GM23338 (cell line): ENCODE results near the gene DAD1. TPM values are rescaled to one million over a fixed set of nuclear protein-coding genes. Genes with fewer than 3 reads are reported as not detected.

Source experiments
- ATAC-seq: fragments of 200-7000 bp; cut with Tn5 transposase; 3 replicates; pipeline ENCODE4 v1.9.1; 2020
- DNase-seq: peaks from one replicate; pipeline ENCODE4 v3.0.0-alpha.2; 2015; ENCODE audit warnings: low spot score
- H2AFZ ChIP-seq: fragments of 200-600 bp; sonication (generic); 2 replicates; pipeline ENCODE4 v1.8.0; 2016; ENCODE audit warnings: antibody characterized with exemption, mild to moderate bottlenecking, moderate library complexity
- H3F3A ChIP-seq: fragments of 200-600 bp; sonication (generic); replicated peaks from 2 replicates; pipeline ENCODE4 v1.8.0; 2017; ENCODE audit warnings: antibody characterized with exemption, mixed run types, low read depth
- H3K27ac ChIP-seq: fragments of 200-600 bp; sonication (generic); 2 replicates; pipeline ENCODE4 v1.6.1; 2016; ENCODE audit warnings: low read depth
- H3K27me3 ChIP-seq: fragments of 200-600 bp; sonication (generic); 2 replicates; pipeline ENCODE4 v1.8.0; 2016; ENCODE audit warnings: mild to moderate bottlenecking, mixed run types, moderate library complexity; ENCODE audit not compliant: insufficient read depth
- H3K36me3 ChIP-seq: fragments of 200-600 bp; sonication (generic); 2 replicates; pipeline ENCODE4 v1.8.0; 2016; ENCODE audit warnings: mild to moderate bottlenecking; ENCODE audit not compliant: insufficient read depth
- H3K4me1 ChIP-seq: fragments of 200-600 bp; sonication (generic); 2 replicates; pipeline ENCODE4 v1.8.0; 2016; ENCODE audit warnings: mild to moderate bottlenecking, moderate library complexity; ENCODE audit not compliant: insufficient read depth
- H3K4me2 ChIP-seq: fragments of 200-600 bp; sonication (generic); 2 replicates; pipeline ENCODE4 v1.7.1; 2017; ENCODE audit warnings: mixed run types
- H3K4me3 ChIP-seq: fragments of 200-600 bp; sonication (generic); 2 replicates; pipeline ENCODE4 v1.6.1; 2016; ENCODE audit warnings: mixed run types
- H3K79me2 ChIP-seq: fragments of 200-600 bp; sonication (generic); replicated peaks from 2 replicates; pipeline ENCODE4 v1.8.0; 2017; ENCODE audit warnings: mild to moderate bottlenecking; ENCODE audit not compliant: insufficient read depth
- H3K9me2 ChIP-seq: fragments of 200-600 bp; sonication (generic); 2 replicates; pipeline ENCODE4 v1.8.0; 2017; ENCODE audit not compliant: insufficient read depth
- H4K20me1 ChIP-seq: fragments of 200-600 bp; sonication (generic); replicated peaks from 2 replicates; pipeline ENCODE4 v1.8.0; 2017; ENCODE audit warnings: mild to moderate bottlenecking; ENCODE audit not compliant: insufficient read depth
- H3K27ac Mint-ChIP-seq: 2 replicates; pipeline ENCODE4 v1.8.0; 2020; ENCODE audit warnings: inconsistent platforms, mild to moderate bottlenecking, moderate library complexity, mixed read lengths
- H3K27me3 Mint-ChIP-seq: 3 replicates; pipeline ENCODE4 v1.8.0; 2022; ENCODE audit warnings: low read depth, mild to moderate bottlenecking, moderate library complexity, mixed read lengths, inconsistent platforms; ENCODE audit not compliant: insufficient read depth, poor library complexity
- H3K36me3 Mint-ChIP-seq: 3 replicates; pipeline ENCODE4 v1.8.0; 2021; ENCODE audit warnings: low read depth, mild to moderate bottlenecking, inconsistent platforms, moderate library complexity, mixed read lengths
- H3K4me1 Mint-ChIP-seq: 3 replicates; pipeline ENCODE4 v1.8.0; 2020; ENCODE audit warnings: mild to moderate bottlenecking, inconsistent platforms, mixed read lengths
- H3K4me3 Mint-ChIP-seq: 3 replicates; pipeline ENCODE4 v1.8.0; 2021; ENCODE audit warnings: moderate library complexity, mild to moderate bottlenecking, inconsistent platforms, mixed read lengths
- H3K9me3 Mint-ChIP-seq: 3 replicates; pipeline ENCODE4 v1.8.0; 2020; ENCODE audit warnings: moderate library complexity, mild to moderate bottlenecking, inconsistent platforms, mixed read lengths
- CREB1 ChIP-seq: fragments of 250-450 bp; sonication (Bioruptor Pico); IDR thresholded peaks from 2 replicates; pipeline ENCODE4 v1.5.0; 2020; ENCODE audit warnings: low read depth, mild to moderate bottlenecking, moderate library complexity
- EZH2 ChIP-seq: fragments of 200-600 bp; sonication (generic); IDR thresholded peaks from one replicate; pipeline ENCODE4 v1.8.0; 2017; ENCODE audit warnings: antibody characterized with exemption, mild to moderate bottlenecking, low read depth; ENCODE audit not compliant: unreplicated experiment
- EZH2phosphoT487 ChIP-seq: fragments of 200-600 bp; sonication (generic); IDR thresholded peaks from one replicate; pipeline ENCODE4 v1.8.1; 2018; ENCODE audit warnings: antibody characterized with exemption; ENCODE audit not compliant: unreplicated experiment
- NANOG ChIP-seq: IDR thresholded peaks from 2 replicates; pipeline ENCODE4 v1.6.1; 2016; ENCODE audit warnings: antibody characterized with exemption, borderline replicate concordance
- POLR2AphosphoS5 ChIP-seq: IDR thresholded peaks from 2 replicates; pipeline ENCODE4 v1.6.1; 2016; ENCODE audit warnings: antibody characterized with exemption, low read depth
- STAT1 ChIP-seq: IDR thresholded peaks from one replicate; pipeline ENCODE4 v1.6.1; 2016; ENCODE audit warnings: antibody characterized with exemption; ENCODE audit not compliant: unreplicated experiment
- ZNF114 ChIP-seq: fragments of 250-450 bp; sonication (Bioruptor Pico); IDR thresholded peaks from 2 replicates; pipeline ENCODE4 v1.5.0; 2020; ENCODE audit warnings: mild to moderate bottlenecking, moderate library complexity
- ZNF331 ChIP-seq: fragments of 250-450 bp; sonication (Bioruptor Pico); IDR thresholded peaks from 2 replicates; pipeline ENCODE4 v1.5.0; 2020; ENCODE audit warnings: low read depth, mild to moderate bottlenecking, moderate library complexity
- polyA plus RNA-seq: library from polyadenylated mRNA; unstranded; fragments of >200 nt; fragmentation: Nextera tagmentation; extraction: Ambion mirVana; gene quantifications from 2 replicates; pipeline ENCODE4 v1.2.1, GENCODE V29; 2016
- total RNA-seq: library from RNA; depleted of rRNA; stranded (reverse); fragments of >200 nt; shearing (Covaris generic); gene quantifications from 2 replicates; pipeline ENCODE4 v1.2.3, GENCODE V29; 2014
- TF ChIP-seq, protein P1 (sequence below), 2 experiments: fragments of 200-600 bp in 1 of 2; sonication (generic) in 1 of 2; conservative IDR thresholded peaks; 2 replicates each; pipeline versions ENCODE4 v1.5.1 to v1.6.1; 2016 to 2017; ENCODE audit warnings: antibody characterized with exemption in 2 of 2, low read depth in 2 of 2, mild to moderate bottlenecking in 2 of 2, moderate library complexity in 1 of 2
- TF ChIP-seq, protein P2 (sequence below): IDR thresholded peaks from one replicate; pipeline ENCODE4 v1.6.1; 2018; ENCODE audit warnings: antibody characterized with exemption; ENCODE audit not compliant: unreplicated experiment
- TF ChIP-seq, protein P3 (sequence below): fragments of 250-450 bp; sonication (Bioruptor Pico); IDR thresholded peaks from 2 replicates; pipeline ENCODE4 v1.5.0; 2020; ENCODE audit warnings: mild to moderate bottlenecking, moderate library complexity
- TF ChIP-seq, protein P4 (sequence below): IDR thresholded peaks from 2 replicates; pipeline ENCODE4 v1.6.1; 2016; ENCODE audit warnings: antibody characterized with exemption

DAD1 gene
- total and polyA plus RNA-seq, 2 experiments from 2014 or later = 180 to 252 TPM

DNA sequence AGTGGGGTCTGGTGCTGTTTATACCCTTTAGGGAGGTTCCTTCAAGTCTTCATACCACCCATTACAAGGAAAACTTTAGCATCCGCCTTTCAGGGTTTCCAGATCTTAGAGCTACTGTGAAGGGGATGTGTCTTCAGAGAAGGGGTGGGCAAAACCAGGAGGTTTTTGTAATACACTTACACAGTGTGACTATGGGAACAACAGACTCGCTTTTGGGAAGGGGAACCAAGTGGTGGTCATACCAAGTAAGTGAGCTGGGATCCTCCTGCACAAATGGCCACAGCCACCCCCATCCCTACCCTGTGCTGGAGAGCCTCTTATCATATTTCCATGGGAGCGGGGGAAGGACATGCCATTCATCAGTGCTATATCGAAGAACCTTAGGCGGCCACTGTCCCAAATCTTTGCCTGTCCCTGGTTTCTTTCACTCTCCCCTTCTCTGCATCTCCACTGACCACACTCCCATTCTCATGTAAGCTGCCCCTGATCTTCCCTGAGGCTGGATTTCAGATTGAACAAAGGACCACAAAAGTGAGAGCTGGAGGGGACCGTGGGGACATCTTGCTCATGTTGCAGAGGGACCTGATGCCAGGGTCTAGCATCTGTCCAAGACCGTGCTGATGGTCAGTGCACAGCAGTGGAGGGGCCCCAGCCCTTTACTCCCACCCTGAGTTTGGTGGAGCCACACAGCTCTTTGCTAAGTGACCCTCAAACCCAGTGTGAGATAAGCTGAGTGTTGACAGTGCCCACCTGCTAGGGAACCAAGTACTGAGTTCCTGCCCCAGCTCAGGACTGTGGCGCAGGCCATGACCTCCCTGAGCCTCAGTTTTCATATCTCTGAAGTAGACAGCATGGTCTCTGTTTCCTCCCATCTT lies 51.4 kb downstream of the DAD1 start:
- Histone ChIP-seq H3K27me3 (no peaks in the 10 kb centered on the region), H2AFZ (no peak overlapping the region), H3F3A (no peaks in the 10 kb centered on the region), H3K4me1 (no peaks in the 10 kb centered on the region), H3K27ac (no peak overlapping the region), H3K9me2 (0 out of 2 replicates have a peak, but pooled peaks cover 7% of the 10 kb centered on the region), H4K20me1 (no peaks in the 10 kb centered on the region), H3K79me2 (no peaks in the 10 kb centered on the region), H3K4me2 (no peak overlapping the region), H3K4me3 (no peak overlapping the region), H3K36me3 (no peaks in the 10 kb centered on the region)
- Mint-ChIP-seq H3K27me3 (peaks cover 2% of the 10 kb centered on the region), H3K9me3 (no peaks in the 10 kb centered on the region), H3K4me1 (no peaks in the 10 kb centered on the region; the same call in 2 of the 3 replicates), H3K27ac (no peak overlapping the region), H3K4me3 (no peak overlapping the region), H3K36me3 (no peaks in the 10 kb centered on the region)
- ATAC-seq = no peak
- TF ChIP-seq, protein P1, sequence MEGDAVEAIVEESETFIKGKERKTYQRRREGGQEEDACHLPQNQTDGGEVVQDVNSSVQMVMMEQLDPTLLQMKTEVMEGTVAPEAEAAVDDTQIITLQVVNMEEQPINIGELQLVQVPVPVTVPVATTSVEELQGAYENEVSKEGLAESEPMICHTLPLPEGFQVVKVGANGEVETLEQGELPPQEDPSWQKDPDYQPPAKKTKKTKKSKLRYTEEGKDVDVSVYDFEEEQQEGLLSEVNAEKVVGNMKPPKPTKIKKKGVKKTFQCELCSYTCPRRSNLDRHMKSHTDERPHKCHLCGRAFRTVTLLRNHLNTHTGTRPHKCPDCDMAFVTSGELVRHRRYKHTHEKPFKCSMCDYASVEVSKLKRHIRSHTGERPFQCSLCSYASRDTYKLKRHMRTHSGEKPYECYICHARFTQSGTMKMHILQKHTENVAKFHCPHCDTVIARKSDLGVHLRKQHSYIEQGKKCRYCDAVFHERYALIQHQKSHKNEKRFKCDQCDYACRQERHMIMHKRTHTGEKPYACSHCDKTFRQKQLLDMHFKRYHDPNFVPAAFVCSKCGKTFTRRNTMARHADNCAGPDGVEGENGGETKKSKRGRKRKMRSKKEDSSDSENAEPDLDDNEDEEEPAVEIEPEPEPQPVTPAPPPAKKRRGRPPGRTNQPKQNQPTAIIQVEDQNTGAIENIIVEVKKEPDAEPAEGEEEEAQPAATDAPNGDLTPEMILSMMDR (conservative IDR thresholded peaks at IDR 0.05; ENCODE audit: low read depth in 2 of 2) = no peak
- TF ChIP-seq, protein P2, sequence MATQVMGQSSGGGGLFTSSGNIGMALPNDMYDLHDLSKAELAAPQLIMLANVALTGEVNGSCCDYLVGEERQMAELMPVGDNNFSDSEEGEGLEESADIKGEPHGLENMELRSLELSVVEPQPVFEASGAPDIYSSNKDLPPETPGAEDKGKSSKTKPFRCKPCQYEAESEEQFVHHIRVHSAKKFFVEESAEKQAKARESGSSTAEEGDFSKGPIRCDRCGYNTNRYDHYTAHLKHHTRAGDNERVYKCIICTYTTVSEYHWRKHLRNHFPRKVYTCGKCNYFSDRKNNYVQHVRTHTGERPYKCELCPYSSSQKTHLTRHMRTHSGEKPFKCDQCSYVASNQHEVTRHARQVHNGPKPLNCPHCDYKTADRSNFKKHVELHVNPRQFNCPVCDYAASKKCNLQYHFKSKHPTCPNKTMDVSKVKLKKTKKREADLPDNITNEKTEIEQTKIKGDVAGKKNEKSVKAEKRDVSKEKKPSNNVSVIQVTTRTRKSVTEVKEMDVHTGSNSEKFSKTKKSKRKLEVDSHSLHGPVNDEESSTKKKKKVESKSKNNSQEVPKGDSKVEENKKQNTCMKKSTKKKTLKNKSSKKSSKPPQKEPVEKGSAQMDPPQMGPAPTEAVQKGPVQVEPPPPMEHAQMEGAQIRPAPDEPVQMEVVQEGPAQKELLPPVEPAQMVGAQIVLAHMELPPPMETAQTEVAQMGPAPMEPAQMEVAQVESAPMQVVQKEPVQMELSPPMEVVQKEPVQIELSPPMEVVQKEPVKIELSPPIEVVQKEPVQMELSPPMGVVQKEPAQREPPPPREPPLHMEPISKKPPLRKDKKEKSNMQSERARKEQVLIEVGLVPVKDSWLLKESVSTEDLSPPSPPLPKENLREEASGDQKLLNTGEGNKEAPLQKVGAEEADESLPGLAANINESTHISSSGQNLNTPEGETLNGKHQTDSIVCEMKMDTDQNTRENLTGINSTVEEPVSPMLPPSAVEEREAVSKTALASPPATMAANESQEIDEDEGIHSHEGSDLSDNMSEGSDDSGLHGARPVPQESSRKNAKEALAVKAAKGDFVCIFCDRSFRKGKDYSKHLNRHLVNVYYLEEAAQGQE = no peak
- TF ChIP-seq POLR2AphosphoS5 (no peak), EZH2 (no peak), STAT1 (no peak), CREB1 (CRISPR knock-in tag) (no peak), EZH2phosphoT487 (no peak), NANOG (no peak), ZNF114 (CRISPR knock-in tag) (no peak), ZNF331 (no peak)
- TF ChIP-seq, protein P3, sequence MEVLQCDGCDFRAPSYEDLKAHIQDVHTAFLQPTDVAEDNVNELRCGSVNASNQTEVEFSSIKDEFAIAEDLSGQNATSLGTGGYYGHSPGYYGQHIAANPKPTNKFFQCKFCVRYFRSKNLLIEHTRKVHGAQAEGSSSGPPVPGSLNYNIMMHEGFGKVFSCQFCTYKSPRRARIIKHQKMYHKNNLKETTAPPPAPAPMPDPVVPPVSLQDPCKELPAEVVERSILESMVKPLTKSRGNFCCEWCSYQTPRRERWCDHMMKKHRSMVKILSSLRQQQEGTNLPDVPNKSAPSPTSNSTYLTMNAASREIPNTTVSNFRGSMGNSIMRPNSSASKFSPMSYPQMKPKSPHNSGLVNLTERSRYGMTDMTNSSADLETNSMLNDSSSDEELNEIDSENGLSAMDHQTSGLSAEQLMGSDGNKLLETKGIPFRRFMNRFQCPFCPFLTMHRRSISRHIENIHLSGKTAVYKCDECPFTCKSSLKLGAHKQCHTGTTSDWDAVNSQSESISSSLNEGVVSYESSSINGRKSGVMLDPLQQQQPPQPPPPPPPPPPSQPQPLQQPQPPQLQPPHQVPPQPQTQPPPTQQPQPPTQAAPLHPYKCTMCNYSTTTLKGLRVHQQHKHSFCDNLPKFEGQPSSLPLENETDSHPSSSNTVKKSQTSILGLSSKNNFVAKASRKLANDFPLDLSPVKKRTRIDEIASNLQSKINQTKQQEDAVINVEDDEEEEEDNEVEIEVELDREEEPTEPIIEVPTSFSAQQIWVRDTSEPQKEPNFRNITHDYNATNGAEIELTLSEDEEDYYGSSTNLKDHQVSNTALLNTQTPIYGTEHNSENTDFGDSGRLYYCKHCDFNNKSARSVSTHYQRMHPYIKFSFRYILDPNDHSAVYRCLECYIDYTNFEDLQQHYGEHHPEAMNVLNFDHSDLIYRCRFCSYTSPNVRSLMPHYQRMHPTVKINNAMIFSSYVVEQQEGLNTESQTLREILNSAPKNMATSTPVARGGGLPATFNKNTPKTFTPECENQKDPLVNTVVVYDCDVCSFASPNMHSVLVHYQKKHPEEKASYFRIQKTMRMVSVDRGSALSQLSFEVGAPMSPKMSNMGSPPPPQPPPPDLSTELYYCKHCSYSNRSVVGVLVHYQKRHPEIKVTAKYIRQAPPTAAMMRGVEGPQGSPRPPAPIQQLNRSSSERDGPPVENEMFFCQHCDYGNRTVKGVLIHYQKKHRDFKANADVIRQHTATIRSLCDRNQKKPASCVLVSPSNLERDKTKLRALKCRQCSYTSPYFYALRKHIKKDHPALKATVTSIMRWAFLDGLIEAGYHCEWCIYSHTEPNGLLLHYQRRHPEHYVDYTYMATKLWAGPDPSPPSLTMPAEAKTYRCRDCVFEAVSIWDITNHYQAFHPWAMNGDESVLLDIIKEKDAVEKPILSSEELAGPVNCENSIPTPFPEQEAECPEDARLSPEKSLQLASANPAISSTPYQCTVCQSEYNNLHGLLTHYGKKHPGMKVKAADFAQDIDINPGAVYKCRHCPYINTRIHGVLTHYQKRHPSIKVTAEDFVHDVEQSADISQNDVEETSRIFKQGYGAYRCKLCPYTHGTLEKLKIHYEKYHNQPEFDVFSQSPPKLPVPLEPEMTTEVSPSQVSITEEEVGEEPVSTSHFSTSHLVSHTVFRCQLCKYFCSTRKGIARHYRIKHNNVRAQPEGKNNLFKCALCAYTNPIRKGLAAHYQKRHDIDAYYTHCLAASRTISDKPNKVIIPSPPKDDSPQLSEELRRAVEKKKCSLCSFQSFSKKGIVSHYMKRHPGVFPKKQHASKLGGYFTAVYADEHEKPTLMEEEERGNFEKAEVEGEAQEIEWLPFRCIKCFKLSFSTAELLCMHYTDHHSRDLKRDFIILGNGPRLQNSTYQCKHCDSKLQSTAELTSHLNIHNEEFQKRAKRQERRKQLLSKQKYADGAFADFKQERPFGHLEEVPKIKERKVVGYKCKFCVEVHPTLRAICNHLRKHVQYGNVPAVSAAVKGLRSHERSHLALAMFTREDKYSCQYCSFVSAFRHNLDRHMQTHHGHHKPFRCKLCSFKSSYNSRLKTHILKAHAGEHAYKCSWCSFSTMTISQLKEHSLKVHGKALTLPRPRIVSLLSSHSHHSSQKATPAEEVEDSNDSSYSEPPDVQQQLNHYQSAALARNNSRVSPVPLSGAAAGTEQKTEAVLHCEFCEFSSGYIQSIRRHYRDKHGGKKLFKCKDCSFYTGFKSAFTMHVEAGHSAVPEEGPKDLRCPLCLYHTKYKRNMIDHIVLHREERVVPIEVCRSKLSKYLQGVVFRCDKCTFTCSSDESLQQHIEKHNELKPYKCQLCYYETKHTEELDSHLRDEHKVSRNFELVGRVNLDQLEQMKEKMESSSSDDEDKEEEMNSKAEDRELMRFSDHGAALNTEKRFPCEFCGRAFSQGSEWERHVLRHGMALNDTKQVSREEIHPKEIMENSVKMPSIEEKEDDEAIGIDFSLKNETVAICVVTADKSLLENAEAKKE (CRISPR knock-in tag) = no peak
- TF ChIP-seq, protein P4, sequence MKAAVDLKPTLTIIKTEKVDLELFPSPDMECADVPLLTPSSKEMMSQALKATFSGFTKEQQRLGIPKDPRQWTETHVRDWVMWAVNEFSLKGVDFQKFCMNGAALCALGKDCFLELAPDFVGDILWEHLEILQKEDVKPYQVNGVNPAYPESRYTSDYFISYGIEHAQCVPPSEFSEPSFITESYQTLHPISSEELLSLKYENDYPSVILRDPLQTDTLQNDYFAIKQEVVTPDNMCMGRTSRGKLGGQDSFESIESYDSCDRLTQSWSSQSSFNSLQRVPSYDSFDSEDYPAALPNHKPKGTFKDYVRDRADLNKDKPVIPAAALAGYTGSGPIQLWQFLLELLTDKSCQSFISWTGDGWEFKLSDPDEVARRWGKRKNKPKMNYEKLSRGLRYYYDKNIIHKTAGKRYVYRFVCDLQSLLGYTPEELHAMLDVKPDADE = no peak
- DNase-seq = no peak
